ENCODE results near the gene FRMD5. TPM values are rescaled to one million over a fixed set of nuclear protein-coding genes. Genes with fewer than 3 reads are reported as not detected.

The FRMD5 gene
- polyA plus RNA-seq, 2 of the 4 experiments (the other 2 are of a cell fraction), result 2.5 to 3.6 TPM

- FAIRE-seq (no peak), ATAC-seq (no peak), DNase-seq (ENCODE audit: low read depth in 1 of 2, low spot score in 1 of 2) (no peak)
- no peak overlapping the region for H3K27ac ChIP-seq
- WGBS (ENCODE audit: missing lambda C conversion rate), result 42% methylated on average over 2 of the region's 4 CpGs
- ChIA-PET POLR2A (no interaction called here), CTCF (interaction anchor here (1.0 kb wide), 1 partner anchor 23 kb away, joined by 9 read pairs; no protein-coding TSS in a partner anchor)
- H3K4me3 ChIP-seq, result no peak overlapping the region
- TF ChIP-seq ZNF302 (CRISPR knock-in tag; IDR thresholded peaks at IDR 0.05) (no peak), CTCF (IDR thresholded peaks at IDR 0.05) (no peak), CBX8 (IDR thresholded peaks at IDR 0.05) (no peak), GATA3 (IDR thresholded peaks at IDR 0.05; ENCODE audit: borderline replicate concordance) (no peak), FOSB (CRISPR knock-in tag; IDR thresholded peaks at IDR 0.05) (no peak), CHD4 (IDR thresholded peaks at IDR 0.05; ENCODE audit: borderline replicate concordance) (no peak), RAD21 (conservative IDR thresholded peaks at IDR 0.05 in 1 of 2, IDR thresholded peaks at IDR 0.05 in 1 of 2) (no peak), HOXA7 (CRISPR knock-in tag; IDR thresholded peaks at IDR 0.05) (no peak)
- H3K9me3 ChIP-seq, result no peaks in the 10 kb centered on the region
- no peak overlapping the region for H3K4me2 ChIP-seq
- H3K4me1 ChIP-seq, result no peaks in the 10 kb centered on the region
Measured at GRCh38 chr15:43927203-43927602, 267.9 kb downstream of the FRMD5 start.

GRCh38 chr15:43923553-43923952 is 271.5 kb downstream of the FRMD5 start:
- ATAC-seq (no peak), DNase-seq (ENCODE audit: low read depth in 1 of 2, low spot score in 1 of 2) (no peak), FAIRE-seq (no peak)
- Histone ChIP-seq H3K4me1 (no peaks in the 10 kb centered on the region), H3K4me3 (no peak overlapping the region), H3K4me2 (no peak overlapping the region), H3K9me3 (no peaks in the 10 kb centered on the region), H3K27ac (no peak overlapping the region)
- TF ChIP-seq HES2 (IDR thresholded peaks at IDR 0.05) (no peak), MAFK (IDR thresholded peaks at IDR 0.05; ENCODE audit: partially characterized antibody) (no peak), FOXS1 (CRISPR knock-in tag; IDR thresholded peaks at IDR 0.05) (no peak), FOSL2 (IDR thresholded peaks at IDR 0.05) (no peak), FOSL2 (CRISPR knock-in tag; IDR thresholded peaks at IDR 0.05) (no peak)
- ChIA-PET POLR2A (no interaction called here), CTCF (interaction anchor here (1.2 kb wide), 1 partner anchor 19 kb away, joined by 4 read pairs; no protein-coding TSS in a partner anchor)
- 88% methylated on average over 4 of the region's 4 CpGs for WGBS (ENCODE audit: missing lambda C conversion rate)

- WGBS (ENCODE audit: missing lambda C conversion rate), result 75% methylated on average over 4 of the region's 4 CpGs
- H3K4me1 ChIP-seq, result no peaks in the 10 kb centered on the region
- no peak for ATAC-seq
- no peak overlapping the region for H3K27ac ChIP-seq
- DNase-seq (ENCODE audit: low read depth in 1 of 2, low spot score in 1 of 2), result no peak
- POLR2A ChIA-PET, result no interaction called here
- FAIRE-seq, result no peak
- H3K4me2 ChIP-seq, result no peak overlapping the region
- CTCF ChIA-PET, result interaction anchor here (1.2 kb wide), 1 partner anchor 18 kb away, joined by 3 read pairs; no protein-coding TSS in a partner anchor
- no peak overlapping the region for H3K4me3 ChIP-seq
- H3K9me3 ChIP-seq, result no peaks in the 10 kb centered on the region
- TF ChIP-seq CEBPB (IDR thresholded peaks at IDR 0.05), result no peak
- TF ChIP-seq FOSB (CRISPR knock-in tag; IDR thresholded peaks at IDR 0.05), result no peak
- TF ChIP-seq SREBF2 (IDR thresholded peaks at IDR 0.05), result no peak
Measured at GRCh38 chr15:43922021-43922420, 273.1 kb downstream of the FRMD5 start.

GRCh38 chr15:43920815-43921214 is 274.3 kb downstream of the FRMD5 start:
- WGBS (ENCODE audit: missing lambda C conversion rate), result 93% methylated on average over 5 of the region's 6 CpGs

More at GRCh38 chr15:43920815-43921214, 274.3 kb downstream of the FRMD5 start:
- ChIA-PET CTCF (interaction anchor here (1.2 kb wide), 1 partner anchor 17 kb away, joined by 3 read pairs; no protein-coding TSS in a partner anchor), POLR2A (no interaction called here)
- no peak for DNase-seq (ENCODE audit: low read depth in 1 of 2, low spot score in 1 of 2)
- H3K27ac ChIP-seq, result no peak overlapping the region
- no peaks in the 10 kb centered on the region for H3K4me1 ChIP-seq
- TF ChIP-seq E2F6 (IDR thresholded peaks at IDR 0.05; ENCODE audit: borderline replicate concordance, low read depth) (no peak), POLR2AphosphoS2 (conservative IDR thresholded peaks at IDR 0.05; ENCODE audit: low read length) (no peak), HMGXB4 (CRISPR knock-in tag; IDR thresholded peaks at IDR 0.05; ENCODE audit: borderline replicate concordance) (no peak), RNF2 (IDR thresholded peaks at IDR 0.05; ENCODE audit: borderline replicate concordance, low read depth) (no peak), CHD4 (IDR thresholded peaks at IDR 0.05; ENCODE audit: borderline replicate concordance) (no peak), RAD21 (conservative IDR thresholded peaks at IDR 0.05 in 1 of 2, IDR thresholded peaks at IDR 0.05 in 1 of 2) (no peak), HEYL (CRISPR knock-in tag; IDR thresholded peaks at IDR 0.05) (no peak), BCL3 (IDR thresholded peaks at IDR 0.05) (no peak), CHD2 (IDR thresholded peaks at IDR 0.05; ENCODE audit: low read length, partially characterized antibody) (no peak), MAZ (IDR thresholded peaks at IDR 0.05; ENCODE audit: borderline replicate concordance, low read depth, low read length) (no peak)
- H3K4me2 ChIP-seq, result no peak overlapping the region
- H3K4me3 ChIP-seq, result no peak overlapping the region
- no peak for FAIRE-seq
- ATAC-seq, result no peak
- no peaks in the 10 kb centered on the region for H3K9me3 ChIP-seq
